Measurements from ENCODE around the gene C3orf80. TPM values are rescaled to one million over a fixed set of nuclear protein-coding genes. Genes with fewer than 3 reads are reported as not detected.

C3orf80 gene
- polyA plus RNA-seq, 2 of the 4 experiments (the other 2 are of a cell fraction): 1.7 to 3.7 TPM

GRCh38 chr3:160193644-160194192 lies 31.5 kb upstream of the C3orf80 start (continued):
- TF ChIP-seq ZC3H11A (IDR thresholded peaks at IDR 0.05): no peak
- TF ChIP-seq CBX2 (IDR thresholded peaks at IDR 0.05; ENCODE audit: borderline replicate concordance, low read depth): no peak

GRCh38 chr3:160194438-160194837 lies 30.8 kb upstream of the C3orf80 start:
- no peaks in the 10 kb centered on the region for H3K9me3 ChIP-seq
- 50% methylated on average over 1 of the region's 1 CpG for WGBS (ENCODE audit: missing lambda C conversion rate)
- TF ChIP-seq NFE2L2 (conservative IDR thresholded peaks at IDR 0.05; ENCODE audit: low read length): no peak
- TF ChIP-seq KDM5A (IDR thresholded peaks at IDR 0.05): no peak
- no peak for TF ChIP-seq MYC (IDR thresholded peaks at IDR 0.05; ENCODE audit: borderline replicate concordance, low read length)
- TF ChIP-seq NR3C1 (IDR thresholded peaks at IDR 0.05): no peak
- TF ChIP-seq HEYL (CRISPR knock-in tag; IDR thresholded peaks at IDR 0.05): no peak
- TF ChIP-seq TFCP2L1 (CRISPR knock-in tag; IDR thresholded peaks at IDR 0.05): no peak
- no peak for TF ChIP-seq RAD21 (conservative IDR thresholded peaks at IDR 0.05 in 1 of 2, IDR thresholded peaks at IDR 0.05 in 1 of 2)
- TF ChIP-seq NPAS2 (CRISPR knock-in tag; IDR thresholded peaks at IDR 0.05; ENCODE audit: borderline replicate concordance): no peak
- TF ChIP-seq GATA3 (IDR thresholded peaks at IDR 0.05; ENCODE audit: borderline replicate concordance): no peak
- TF ChIP-seq FOSB (CRISPR knock-in tag; IDR thresholded peaks at IDR 0.05): no peak
- TF ChIP-seq ZC3H11A (IDR thresholded peaks at IDR 0.05): no peak
- no peak for FAIRE-seq
- no peaks in the 10 kb centered on the region for H3K4me1 ChIP-seq
- no peak for ATAC-seq
- no peak overlapping the region for H3K4me3 ChIP-seq
- no peak for DNase-seq (ENCODE audit: low read depth in 1 of 2, low spot score in 1 of 2)
- H3K4me2 ChIP-seq: no peak overlapping the region
- H3K27ac ChIP-seq: no peak overlapping the region
- POLR2A ChIA-PET: no interaction called here
- CTCF ChIA-PET: interaction anchor here (0.9 kb wide), 1 partner anchor 8 kb away, joined by 3 read pairs; no protein-coding TSS in a partner anchor

- no peak for FAIRE-seq
- ChIA-PET CTCF (interaction anchor here (0.9 to 2.3 kb wide), 3 partner anchors 9 to 32 kb away, joined by 3 to 10 read pairs (median 3); partner anchors contain the start of gene C3orf80), POLR2A (no interaction called here)
- H3K4me2 ChIP-seq: no peak overlapping the region
- no peak overlapping the region for H3K27ac ChIP-seq
- no peak overlapping the region for H3K4me3 ChIP-seq
- no peaks in the 10 kb centered on the region for H3K4me1 ChIP-seq
- no peak for DNase-seq (ENCODE audit: low read depth in 1 of 2, low spot score in 1 of 2)
- ATAC-seq: no peak
- no peaks in the 10 kb centered on the region for H3K9me3 ChIP-seq
- no peak for TF ChIP-seq HEYL (CRISPR knock-in tag; IDR thresholded peaks at IDR 0.05)
- TF ChIP-seq CTCF (IDR thresholded peaks at IDR 0.05): no peak
- no peak for TF ChIP-seq BHLHE40 (IDR thresholded peaks at IDR 0.05; ENCODE audit: low read depth, low read length)
- TF ChIP-seq HOXA7 (CRISPR knock-in tag; IDR thresholded peaks at IDR 0.05): no peak
- no peak for TF ChIP-seq RARB (CRISPR knock-in tag; IDR thresholded peaks at IDR 0.05)
- no peak for TF ChIP-seq POLR2AphosphoS2 (conservative IDR thresholded peaks at IDR 0.05; ENCODE audit: low read length)
- no peak for TF ChIP-seq MYC (IDR thresholded peaks at IDR 0.05; ENCODE audit: borderline replicate concordance, low read length)
- no peak for TF ChIP-seq FOXS1 (CRISPR knock-in tag; IDR thresholded peaks at IDR 0.05)
- TF ChIP-seq CHD2 (IDR thresholded peaks at IDR 0.05; ENCODE audit: low read length, partially characterized antibody): no peak
- no peak for TF ChIP-seq ZNF302 (CRISPR knock-in tag; IDR thresholded peaks at IDR 0.05)
- TF ChIP-seq SREBF2 (IDR thresholded peaks at IDR 0.05): no peak
- no peak for TF ChIP-seq HOXB13 (CRISPR knock-in tag; IDR thresholded peaks at IDR 0.05; ENCODE audit: low read depth)
- TF ChIP-seq EHF (CRISPR knock-in tag; IDR thresholded peaks at IDR 0.05): no peak
- TF ChIP-seq PBX3 (IDR thresholded peaks at IDR 0.05): no peak
- TF ChIP-seq POLR2A (IDR thresholded peaks at IDR 0.05; ENCODE audit: low read length): no peak
- no peak for TF ChIP-seq ATOH8 (CRISPR knock-in tag; IDR thresholded peaks at IDR 0.05; ENCODE audit: low read depth)
- no peak for TF ChIP-seq CBX8 (IDR thresholded peaks at IDR 0.05)
Observed at GRCh38 chr3:160195106-160195505, 30.1 kb upstream of the C3orf80 start.

Data from A549 (cell line).